GM12874 (cell line): Measurements from ENCODE around the gene MAGI2.

Source experiments
- CTCF ChIP-seq: IDR thresholded peaks from 2 replicates; pipeline ENCODE4 v1.5.1; 2011; ENCODE audit warnings: low read depth, mild to moderate bottlenecking, control low read depth, low read length, moderate library complexity; ENCODE audit not compliant: insufficient read depth

The MAGI2 gene

GRCh38 chr7:79091011-79091410 is 362.5 kb downstream of the MAGI2 start:
- no peak for TF ChIP-seq CTCF

GRCh38 chr7:79090543-79090942 is 362.9 kb downstream of the MAGI2 start:
- no peak for TF ChIP-seq CTCF

- no peak for TF ChIP-seq CTCF
Observed at GRCh38 chr7:79084423-79084822, 369.0 kb downstream of the MAGI2 start.

GRCh38 chr7:79079919-79080554 is 373.4 kb downstream of the MAGI2 start:
- no peak for TF ChIP-seq CTCF

- TF ChIP-seq CTCF, result no peak
Observed at GRCh38 chr7:79078273-79078672, 375.2 kb downstream of the MAGI2 start.

GRCh38 chr7:79064187-79064823 is 389.2 kb downstream of the MAGI2 start:
- no peak for TF ChIP-seq CTCF

GRCh38 chr7:79063019-79063698 is 390.3 kb downstream of the MAGI2 start:
- no peak for TF ChIP-seq CTCF
